ENCODE measurements around the gene LARGE2.

LARGE2 gene

DNA sequence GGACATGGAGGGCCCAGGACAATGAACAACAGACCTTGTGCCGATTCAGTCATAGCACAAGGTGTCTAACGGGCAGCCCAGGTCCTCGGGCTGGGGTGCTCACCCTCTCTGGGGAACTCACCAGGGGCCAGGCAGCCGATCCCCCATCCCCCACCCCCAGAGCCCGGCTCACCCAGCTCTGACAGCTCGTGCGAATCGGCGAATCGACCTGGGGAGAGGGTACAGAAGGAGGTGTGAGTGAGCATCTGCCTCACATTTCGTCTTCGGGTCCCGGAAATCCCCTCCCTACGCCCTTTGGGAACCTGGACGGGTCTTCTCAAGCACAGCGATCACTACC, 5.2 kb upstream of the LARGE2 start:
- H3K4me3 ChIP-seq (ENCODE audit: low read depth, low read length) = peak overlapping the region; percentile 100
- in situ Hi-C loops (cut with HindIII; ENCODE audit: low sequenced_read_pairs) = no loop called here
- no peak for DNase-seq (ENCODE audit: low read depth, low spot score)
- TF ChIP-seq CTCF (IDR thresholded peaks at IDR 0.05; ENCODE audit: low read depth, low read length) = no peak

GRCh38 chr11:45917623-45918330, 4.7 kb upstream of the LARGE2 start, which contains the start of gene PEX16:
Gene PEX16, minus strand, starts transcription at chr11:45917877. Its CDS starts 66 bp downstream, at chr11:45917811.
- peak; percentile 100 for DNase-seq (ENCODE audit: low read depth, low spot score)
- in situ Hi-C loops (cut with HindIII; ENCODE audit: low sequenced_read_pairs) = no loop called here
- no peak for TF ChIP-seq CTCF (IDR thresholded peaks at IDR 0.05; ENCODE audit: low read depth, low read length)
- peak within 1 kb of the TSS; percentile 100 for H3K4me3 ChIP-seq (ENCODE audit: low read depth, low read length)

- in situ Hi-C loops (cut with HindIII; ENCODE audit: low sequenced_read_pairs) = no loop called here
- H3K4me3 ChIP-seq (ENCODE audit: low read depth, low read length) = peak overlapping the region; percentile 100
- peak; percentile 64 for DNase-seq (ENCODE audit: low read depth, low spot score)
- TF ChIP-seq CTCF (IDR thresholded peaks at IDR 0.05; ENCODE audit: low read depth, low read length) = no peak
Measured at GRCh38 chr11:45918331-45918941, 4.0 kb upstream of the LARGE2 start.

- DNase-seq (ENCODE audit: low read depth, low spot score) = no peak
- peak overlapping the region; percentile 100 for H3K4me3 ChIP-seq (ENCODE audit: low read depth, low read length)
- in situ Hi-C loops (cut with HindIII; ENCODE audit: low sequenced_read_pairs) = no loop called here
- TF ChIP-seq CTCF (IDR thresholded peaks at IDR 0.05; ENCODE audit: low read depth, low read length) = no peak
Measured at GRCh38 chr11:45918962-45919675, 3.3 kb upstream of the LARGE2 start.

DNA sequence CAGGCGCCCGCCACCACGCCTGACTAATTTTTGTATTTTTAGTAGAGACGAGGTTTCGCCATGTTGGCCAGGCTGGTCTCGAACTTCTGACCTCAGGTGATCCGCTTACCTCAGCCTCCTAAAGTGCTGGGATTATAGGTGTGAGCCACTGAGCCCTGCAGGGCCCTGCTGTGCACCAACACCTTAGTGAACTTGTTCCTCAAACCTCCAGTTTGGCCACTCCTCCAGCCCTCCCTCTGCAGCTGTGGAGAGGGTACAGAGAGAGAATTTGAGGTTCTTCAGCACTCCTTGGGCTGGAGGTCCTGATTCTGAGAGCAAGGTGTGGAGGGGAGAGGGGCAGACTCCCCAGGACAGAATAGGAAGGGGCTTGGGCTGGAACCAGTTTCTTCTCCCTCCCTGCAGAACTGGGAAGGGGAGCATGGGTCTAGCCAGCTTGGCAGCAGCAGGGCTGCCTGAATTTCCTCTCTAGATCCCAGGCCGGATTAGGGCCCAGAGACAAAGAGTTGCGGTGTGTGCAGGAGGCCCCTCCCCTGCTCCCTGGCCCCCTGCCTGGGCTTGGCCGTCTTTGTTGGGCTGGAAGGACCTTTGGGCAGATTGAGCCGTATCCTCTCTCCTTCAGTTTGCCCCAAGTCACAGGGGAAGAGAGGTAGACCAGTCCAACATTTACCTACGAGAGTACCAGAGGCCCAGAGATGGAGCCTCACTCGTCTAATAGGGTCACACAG, 2.5 kb upstream of the LARGE2 start:
- TF ChIP-seq CTCF (IDR thresholded peaks at IDR 0.05; ENCODE audit: low read depth, low read length) = no peak
- in situ Hi-C loops (cut with HindIII; ENCODE audit: low sequenced_read_pairs) = no loop called here
- no peak for DNase-seq (ENCODE audit: low read depth, low spot score)
- H3K4me3 ChIP-seq (ENCODE audit: low read depth, low read length) = no peak overlapping the region

Measured in astrocyte of the spinal cord (primary cell).